Liver (tissue), 9 donors: ENCODE measurements around the gene FDX1. TPM values are rescaled to one million over a fixed set of nuclear protein-coding genes. Genes with fewer than 3 reads are reported as not detected.

Experiments
- DNase-seq: peaks from one replicate; pipeline ENCODE4 v3.0.0-alpha.2; 2017; ENCODE audit warnings: low spot score
- H3K27ac ChIP-seq, 2 donors: one replicate each; pipeline ENCODE4 v1.7.0; 2013; ENCODE audit warnings: inconsistent platforms in 2 of 2, low read length in 2 of 2, control low read depth in 1 of 2, low read depth in 1 of 2, mild to moderate bottlenecking in 1 of 2
- H3K27me3 ChIP-seq, 4 donors: one replicate each; pipeline versions ENCODE4 v1.6.1 to v1.7.0; 2013; ENCODE audit warnings: low read length in 3 of 4, inconsistent platforms in 1 of 4, mild to moderate bottlenecking in 1 of 4, moderate library complexity in 1 of 4; ENCODE audit not compliant: control insufficient read depth in 4 of 4, insufficient read depth in 4 of 4
- H3K36me3 ChIP-seq, 4 donors: one replicate each; pipeline versions ENCODE4 v1.6.1 to v1.7.0; 2013; ENCODE audit warnings: low read length in 3 of 4, mild to moderate bottlenecking in 3 of 4, low read depth in 1 of 4, moderate library complexity in 1 of 4; ENCODE audit not compliant: control insufficient read depth in 4 of 4, insufficient read depth in 3 of 4
- H3K4me1 ChIP-seq, 4 donors: one replicate each; pipeline versions ENCODE4 v1.6.1 to v1.7.0; 2013; ENCODE audit warnings: low read length in 3 of 4, mild to moderate bottlenecking in 3 of 4, moderate library complexity in 1 of 4; ENCODE audit not compliant: control insufficient read depth in 4 of 4, insufficient read depth in 4 of 4
- H3K4me3 ChIP-seq, 3 donors: one replicate each; pipeline versions ENCODE4 v1.6.1 to v1.7.0; 2013; ENCODE audit warnings: low read length in 3 of 3, control low read depth in 1 of 3, low read depth in 1 of 3, mild to moderate bottlenecking in 1 of 3
- H3K9ac ChIP-seq, 2 donors: one replicate each; pipeline ENCODE4 v1.7.0; 2013; ENCODE audit warnings: low read length in 2 of 2, mild to moderate bottlenecking in 2 of 2, moderate library complexity in 2 of 2, control low read depth in 1 of 2, low read depth in 1 of 2
- H3K9me3 ChIP-seq, 4 donors: one replicate each; pipeline versions ENCODE4 v1.6.1 to v1.7.0; 2013; ENCODE audit warnings: low read length in 3 of 4; ENCODE audit not compliant: control insufficient read depth in 4 of 4
- ATF3 ChIP-seq: IDR thresholded peaks from 2 replicates; pipeline ENCODE4 v1.6.1; 2016; ENCODE audit warnings: antibody characterized with exemption
- EGR1 ChIP-seq, 2 donors: IDR thresholded peaks; 2 replicates each; pipeline ENCODE4 v1.6.1; 2016 to 2018; ENCODE audit warnings: antibody characterized with exemption in 2 of 2, low read depth in 2 of 2
- FOXA1 ChIP-seq: IDR thresholded peaks from 2 replicates; pipeline ENCODE4 v1.6.1; 2016; ENCODE audit warnings: antibody characterized with exemption
- FOXA2 ChIP-seq: IDR thresholded peaks from 2 replicates; pipeline ENCODE4 v1.6.1; 2016; ENCODE audit warnings: antibody characterized with exemption
- GABPA ChIP-seq, 2 donors: IDR thresholded peaks in 1 of 2; conservative IDR thresholded peaks in 1 of 2; 2 replicates each; pipeline ENCODE4 v1.6.1; 2016; ENCODE audit warnings: antibody characterized with exemption in 2 of 2, mild to moderate bottlenecking in 1 of 2, moderate library complexity in 1 of 2
- HNF4A ChIP-seq, 2 donors: conservative IDR thresholded peaks; 2 replicates each; pipeline ENCODE4 v1.6.1; 2016; ENCODE audit warnings: antibody characterized with exemption in 2 of 2, mild to moderate bottlenecking in 2 of 2
- HNF4G ChIP-seq: IDR thresholded peaks from 2 replicates; pipeline ENCODE4 v1.6.1; 2016; ENCODE audit warnings: antibody characterized with exemption
- JUND ChIP-seq, 2 donors: IDR thresholded peaks; 2 replicates each; pipeline ENCODE4 v1.6.1; 2016; ENCODE audit warnings: antibody characterized with exemption in 2 of 2
- MAX ChIP-seq: IDR thresholded peaks from 2 replicates; pipeline ENCODE4 v1.6.1; 2016; ENCODE audit warnings: antibody characterized with exemption
- NR2F2 ChIP-seq: IDR thresholded peaks from 2 replicates; pipeline ENCODE4 v1.6.1; 2016; ENCODE audit warnings: antibody characterized with exemption
- RAD21 ChIP-seq, 2 donors: IDR thresholded peaks; 2 replicates each; pipeline ENCODE4 v1.6.1; 2016; ENCODE audit warnings: antibody characterized with exemption in 2 of 2, mild to moderate bottlenecking in 2 of 2
- RXRA ChIP-seq, 2 donors: IDR thresholded peaks; 2 replicates each; pipeline ENCODE4 v1.6.1; 2017 to 2018; ENCODE audit warnings: antibody characterized with exemption in 2 of 2, mild to moderate bottlenecking in 1 of 2
- SP1 ChIP-seq: IDR thresholded peaks from 2 replicates; pipeline ENCODE4 v1.6.1; 2018; ENCODE audit warnings: antibody characterized with exemption, mild to moderate bottlenecking
- TAF1 ChIP-seq: conservative IDR thresholded peaks from 2 replicates; pipeline ENCODE4 v1.6.1; 2016; ENCODE audit warnings: antibody characterized with exemption, mild to moderate bottlenecking
- YY1 ChIP-seq: IDR thresholded peaks from 2 replicates; pipeline ENCODE4 v1.6.1; 2016; ENCODE audit warnings: antibody characterized with exemption, mild to moderate bottlenecking
- WGBS: extraction: QIAGEN DNeasy Blood & Tissue Kit; methylation state at CpG from one replicate; pipeline ENCODE4 v1.1.7; 2013; 5-methylcytosine and 5-hydroxymethylcytosine counted together
- polyA plus RNA-seq, 2 donors: library from polyadenylated mRNA; stranded (reverse) in 1 of 2; unstranded in 1 of 2; fragments of 200-250 nt in 1 of 2; fragments of >200 nt in 1 of 2; fragmentation: Nextera tagmentation in 1 of 2; extraction: Ambion mirVana in 1 of 2; gene quantifications; one replicate each; pipeline versions ENCODE4 v1.2.1 to v1.2.3, GENCODE V29; 2013 to 2015
- total RNA-seq, 2 donors: library from RNA; depleted of rRNA; stranded (reverse); fragments of >200 nt; gene quantifications; one replicate each; pipeline ENCODE4 v1.2.3, GENCODE V29; 2014
- TF ChIP-seq, protein P1 (sequence below): fragments of 150-350 bp; IDR thresholded peaks from 2 replicates; pipeline ENCODE4 v1.5.1; 2017; ENCODE audit warnings: improper control_type of control experiment, low read depth, low read length; ENCODE audit not compliant: missing input control
- TF ChIP-seq, protein P2 (sequence below): IDR thresholded peaks from 2 replicates; pipeline ENCODE4 v1.6.1; 2016; ENCODE audit warnings: antibody characterized with exemption, mild to moderate bottlenecking
- TF ChIP-seq, protein P3 (sequence below): IDR thresholded peaks from 2 replicates; pipeline ENCODE4 v1.6.1; 2016; ENCODE audit warnings: antibody characterized with exemption
- donor health status: healthy.
- donor health status: healthy.
- donor health status: healthy.
- donor health status: healthy.
- donor health status: healthy.

FDX1 gene
- total and polyA plus RNA-seq, 4 donors = 6.8 to 28.8 (median 17.1) TPM

DNA sequence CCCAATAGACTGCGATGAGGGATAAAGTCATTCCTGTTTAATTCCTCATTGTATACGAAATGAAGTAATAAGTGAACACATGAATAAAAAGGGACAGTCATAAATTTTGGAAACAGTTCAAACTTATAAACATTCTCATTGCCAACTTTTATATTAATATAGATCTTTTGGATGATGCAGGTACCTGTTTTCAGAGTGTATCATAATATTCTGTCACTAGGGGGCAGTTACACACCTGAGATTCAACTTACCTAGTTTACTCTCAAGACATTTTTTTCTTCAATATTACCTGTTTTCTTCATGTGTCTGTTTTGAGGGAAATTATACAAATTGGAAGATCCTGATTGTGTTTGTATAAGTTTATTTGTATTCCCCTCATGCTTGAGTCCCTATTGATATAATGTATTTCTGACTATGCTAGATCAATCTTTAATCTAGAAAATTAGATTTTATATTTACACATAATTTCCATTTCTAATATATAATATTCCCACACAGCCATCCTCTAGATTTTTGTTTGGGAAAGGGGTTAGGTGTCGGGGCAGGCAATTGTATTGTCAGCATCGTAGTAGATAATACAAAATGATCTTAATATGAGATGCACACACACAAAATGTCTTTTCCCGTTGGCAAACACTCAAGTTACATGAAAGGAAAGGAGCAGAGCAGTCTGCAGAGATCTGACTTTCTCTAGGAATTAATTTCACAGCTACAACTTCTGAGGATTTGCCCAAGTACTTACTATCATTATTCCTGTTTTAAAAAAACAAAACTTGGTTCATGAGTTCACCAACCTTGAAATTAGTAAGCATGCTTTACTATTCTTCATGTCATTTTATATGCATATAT, 18.4 kb downstream of the FDX1 start:
- WGBS = 72% methylated on average over 5 of the region's 5 CpGs
- H3K27ac ChIP-seq = no peak overlapping the region
- TF ChIP-seq TAF1 (no peak), RAD21 (IDR thresholded peaks at IDR 0.05) (peak; percentile 67 to 68), HNF4G (no peak)
- TF ChIP-seq, protein P1, sequence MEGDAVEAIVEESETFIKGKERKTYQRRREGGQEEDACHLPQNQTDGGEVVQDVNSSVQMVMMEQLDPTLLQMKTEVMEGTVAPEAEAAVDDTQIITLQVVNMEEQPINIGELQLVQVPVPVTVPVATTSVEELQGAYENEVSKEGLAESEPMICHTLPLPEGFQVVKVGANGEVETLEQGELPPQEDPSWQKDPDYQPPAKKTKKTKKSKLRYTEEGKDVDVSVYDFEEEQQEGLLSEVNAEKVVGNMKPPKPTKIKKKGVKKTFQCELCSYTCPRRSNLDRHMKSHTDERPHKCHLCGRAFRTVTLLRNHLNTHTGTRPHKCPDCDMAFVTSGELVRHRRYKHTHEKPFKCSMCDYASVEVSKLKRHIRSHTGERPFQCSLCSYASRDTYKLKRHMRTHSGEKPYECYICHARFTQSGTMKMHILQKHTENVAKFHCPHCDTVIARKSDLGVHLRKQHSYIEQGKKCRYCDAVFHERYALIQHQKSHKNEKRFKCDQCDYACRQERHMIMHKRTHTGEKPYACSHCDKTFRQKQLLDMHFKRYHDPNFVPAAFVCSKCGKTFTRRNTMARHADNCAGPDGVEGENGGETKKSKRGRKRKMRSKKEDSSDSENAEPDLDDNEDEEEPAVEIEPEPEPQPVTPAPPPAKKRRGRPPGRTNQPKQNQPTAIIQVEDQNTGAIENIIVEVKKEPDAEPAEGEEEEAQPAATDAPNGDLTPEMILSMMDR = peak; percentile 36

GRCh38 chr11:110450246-110450645, 20.5 kb downstream of the FDX1 start:
- no peak overlapping the region for H3K9ac ChIP-seq
- H3K9me3 ChIP-seq = no peaks in the 10 kb centered on the region
- H3K4me3 ChIP-seq = no peak overlapping the region
- 81% methylated on average over 2 of the region's 2 CpGs for WGBS
- no peak overlapping the region for H3K27ac ChIP-seq
- no peaks in the 10 kb centered on the region for H3K27me3 ChIP-seq
- no peak for DNase-seq
- no peak for TF ChIP-seq NR2F2
- no peak for TF ChIP-seq YY1
- TF ChIP-seq, protein P2, sequence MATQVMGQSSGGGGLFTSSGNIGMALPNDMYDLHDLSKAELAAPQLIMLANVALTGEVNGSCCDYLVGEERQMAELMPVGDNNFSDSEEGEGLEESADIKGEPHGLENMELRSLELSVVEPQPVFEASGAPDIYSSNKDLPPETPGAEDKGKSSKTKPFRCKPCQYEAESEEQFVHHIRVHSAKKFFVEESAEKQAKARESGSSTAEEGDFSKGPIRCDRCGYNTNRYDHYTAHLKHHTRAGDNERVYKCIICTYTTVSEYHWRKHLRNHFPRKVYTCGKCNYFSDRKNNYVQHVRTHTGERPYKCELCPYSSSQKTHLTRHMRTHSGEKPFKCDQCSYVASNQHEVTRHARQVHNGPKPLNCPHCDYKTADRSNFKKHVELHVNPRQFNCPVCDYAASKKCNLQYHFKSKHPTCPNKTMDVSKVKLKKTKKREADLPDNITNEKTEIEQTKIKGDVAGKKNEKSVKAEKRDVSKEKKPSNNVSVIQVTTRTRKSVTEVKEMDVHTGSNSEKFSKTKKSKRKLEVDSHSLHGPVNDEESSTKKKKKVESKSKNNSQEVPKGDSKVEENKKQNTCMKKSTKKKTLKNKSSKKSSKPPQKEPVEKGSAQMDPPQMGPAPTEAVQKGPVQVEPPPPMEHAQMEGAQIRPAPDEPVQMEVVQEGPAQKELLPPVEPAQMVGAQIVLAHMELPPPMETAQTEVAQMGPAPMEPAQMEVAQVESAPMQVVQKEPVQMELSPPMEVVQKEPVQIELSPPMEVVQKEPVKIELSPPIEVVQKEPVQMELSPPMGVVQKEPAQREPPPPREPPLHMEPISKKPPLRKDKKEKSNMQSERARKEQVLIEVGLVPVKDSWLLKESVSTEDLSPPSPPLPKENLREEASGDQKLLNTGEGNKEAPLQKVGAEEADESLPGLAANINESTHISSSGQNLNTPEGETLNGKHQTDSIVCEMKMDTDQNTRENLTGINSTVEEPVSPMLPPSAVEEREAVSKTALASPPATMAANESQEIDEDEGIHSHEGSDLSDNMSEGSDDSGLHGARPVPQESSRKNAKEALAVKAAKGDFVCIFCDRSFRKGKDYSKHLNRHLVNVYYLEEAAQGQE = no peak
- no peak for TF ChIP-seq JUND (IDR thresholded peaks at IDR 0.05)
- TF ChIP-seq, protein P3, sequence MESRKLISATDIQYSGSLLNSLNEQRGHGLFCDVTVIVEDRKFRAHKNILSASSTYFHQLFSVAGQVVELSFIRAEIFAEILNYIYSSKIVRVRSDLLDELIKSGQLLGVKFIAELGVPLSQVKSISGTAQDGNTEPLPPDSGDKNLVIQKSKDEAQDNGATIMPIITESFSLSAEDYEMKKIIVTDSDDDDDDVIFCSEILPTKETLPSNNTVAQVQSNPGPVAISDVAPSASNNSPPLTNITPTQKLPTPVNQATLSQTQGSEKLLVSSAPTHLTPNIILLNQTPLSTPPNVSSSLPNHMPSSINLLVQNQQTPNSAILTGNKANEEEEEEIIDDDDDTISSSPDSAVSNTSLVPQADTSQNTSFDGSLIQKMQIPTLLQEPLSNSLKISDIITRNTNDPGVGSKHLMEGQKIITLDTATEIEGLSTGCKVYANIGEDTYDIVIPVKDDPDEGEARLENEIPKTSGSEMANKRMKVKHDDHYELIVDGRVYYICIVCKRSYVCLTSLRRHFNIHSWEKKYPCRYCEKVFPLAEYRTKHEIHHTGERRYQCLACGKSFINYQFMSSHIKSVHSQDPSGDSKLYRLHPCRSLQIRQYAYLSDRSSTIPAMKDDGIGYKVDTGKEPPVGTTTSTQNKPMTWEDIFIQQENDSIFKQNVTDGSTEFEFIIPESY = no peak
- TF ChIP-seq MAX = no peak
- TF ChIP-seq FOXA1 = no peak
- no peak for TF ChIP-seq EGR1 (IDR thresholded peaks at IDR 0.05; ENCODE audit: low read depth in 2 of 2)
- TF ChIP-seq FOXA2 = no peak
- TF ChIP-seq GABPA (IDR thresholded peaks at IDR 0.05 in 1 of 2, conservative IDR thresholded peaks at IDR 0.05 in 1 of 2) = no peak
- TF ChIP-seq ATF3 = no peak
- no peak for TF ChIP-seq HNF4A (conservative IDR thresholded peaks at IDR 0.05)
- TF ChIP-seq SP1 = no peak
- TF ChIP-seq, protein P1 = no peak
- TF ChIP-seq RAD21 (IDR thresholded peaks at IDR 0.05) = no peak
- TF ChIP-seq HNF4G = no peak
- TF ChIP-seq RXRA (IDR thresholded peaks at IDR 0.05) = no peak
- TF ChIP-seq TAF1 = no peak
- no peaks in the 10 kb centered on the region for H3K4me1 ChIP-seq
- peaks cover 0 to 9% (median 3%) of the 10 kb centered on the region in 4 donors for H3K36me3 ChIP-seq

More for the DNA sequence above, 18.4 kb downstream of the FDX1 start:
- DNase-seq = no peak
- H3K9ac ChIP-seq = no peak overlapping the region
- H3K27me3 ChIP-seq = no peaks in the 10 kb centered on the region
- no peaks in the 10 kb centered on the region for H3K4me1 ChIP-seq
- peaks cover 0 to 9% (median 3%) of the 10 kb centered on the region in 4 donors for H3K36me3 ChIP-seq
- H3K4me3 ChIP-seq = no peak overlapping the region
- H3K9me3 ChIP-seq = no peaks in the 10 kb centered on the region
